CD4-positive, alpha-beta T cell treated with Interleukin-15 for 1 hour (primary cell): ENCODE data around the gene ZNF418.
A peak's percentile ranks its signal among the peaks of the same experiment; 100 is the strongest.
"Not testable (repeated sequence)": the region's sequence is repeated elsewhere in the genome, so short reads cannot be mapped to it uniquely, and the experiment has no call there.

Source experiments
- DNase-seq: peaks from one replicate; pipeline ENCODE4 v3.0.0-alpha.2; 2020

ZNF418 gene

DNA sequence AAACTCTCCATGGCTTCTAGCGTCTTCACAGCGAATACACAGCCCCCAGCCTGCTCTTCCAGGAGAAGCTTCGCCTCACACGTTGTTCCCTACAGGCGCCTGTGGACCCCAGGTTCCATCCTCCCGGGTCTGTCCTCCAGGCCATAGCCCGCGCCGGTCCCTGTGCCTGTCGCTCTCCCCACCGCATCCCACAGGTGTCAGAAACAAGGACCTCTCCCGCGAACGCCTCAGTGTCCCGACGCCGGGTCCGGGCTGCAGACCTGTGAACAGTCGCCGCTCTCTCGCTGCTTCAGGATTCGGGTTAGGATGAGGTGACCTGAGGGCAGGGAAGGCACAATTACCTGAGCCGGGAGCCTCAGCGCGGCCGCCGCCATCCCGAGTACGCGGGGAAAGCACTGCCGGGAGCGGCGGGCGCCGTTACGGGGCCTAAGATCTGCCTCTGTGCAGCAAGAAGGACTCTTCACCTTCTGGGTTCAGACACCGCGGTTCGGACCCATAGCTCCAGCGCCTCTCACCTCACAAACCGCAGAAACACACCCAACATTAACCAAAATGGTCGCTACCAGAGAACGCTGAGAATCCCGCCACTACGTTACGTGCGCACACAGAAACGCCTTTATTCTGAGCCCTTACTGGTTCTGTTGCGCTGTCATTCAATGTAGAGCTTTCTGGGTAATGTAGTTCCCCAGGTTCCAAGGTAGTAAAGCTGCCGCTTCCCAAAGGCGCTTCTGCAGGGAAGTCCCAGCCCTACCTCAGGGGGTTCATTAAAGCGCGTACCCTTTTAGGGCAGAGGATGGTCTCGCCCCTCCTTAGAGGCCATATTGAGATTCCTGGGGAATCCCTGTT lies at the start of gene ZNF418:
Gene ZNF418 (minus strand): TSS at position 583 of the 846 bp plus-strand sequence. CDS start 1,580 bp downstream, outside the sequence.
- DNase-seq, result peak; percentile 65

DNA sequence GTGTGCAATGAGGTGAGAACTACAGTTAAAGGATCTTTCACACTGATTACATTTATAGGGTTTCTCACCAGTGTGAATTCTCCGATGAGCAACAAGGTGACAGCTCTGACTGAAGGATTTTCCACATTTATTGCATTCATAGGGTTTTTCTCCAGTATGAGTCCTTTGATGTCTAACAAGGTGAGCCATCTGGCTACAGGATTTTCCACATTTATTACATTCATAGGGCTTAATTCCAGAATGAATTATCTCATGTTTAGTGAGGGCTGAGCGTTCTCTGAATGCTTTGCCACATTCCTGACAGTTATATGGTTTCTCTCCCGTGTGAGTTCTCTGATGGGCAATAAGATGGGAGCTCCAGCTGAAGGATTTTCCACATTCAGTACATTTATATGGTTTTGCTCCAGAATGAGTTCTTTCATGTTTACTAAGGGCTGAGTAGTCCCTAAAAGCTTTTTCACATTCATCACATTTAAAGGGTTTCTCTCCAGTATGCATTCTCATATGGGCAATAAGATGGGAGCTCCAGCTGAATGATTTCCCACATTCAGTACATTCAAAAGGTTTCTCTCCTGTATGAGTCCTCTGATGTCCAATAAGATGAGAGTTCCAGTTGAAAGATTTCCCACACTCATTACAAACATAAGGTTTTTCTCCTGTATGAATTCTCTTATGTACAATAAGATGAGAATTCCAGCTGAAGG lies 43.5 kb upstream of the ZNF418 start:
- no peak for DNase-seq

DNA sequence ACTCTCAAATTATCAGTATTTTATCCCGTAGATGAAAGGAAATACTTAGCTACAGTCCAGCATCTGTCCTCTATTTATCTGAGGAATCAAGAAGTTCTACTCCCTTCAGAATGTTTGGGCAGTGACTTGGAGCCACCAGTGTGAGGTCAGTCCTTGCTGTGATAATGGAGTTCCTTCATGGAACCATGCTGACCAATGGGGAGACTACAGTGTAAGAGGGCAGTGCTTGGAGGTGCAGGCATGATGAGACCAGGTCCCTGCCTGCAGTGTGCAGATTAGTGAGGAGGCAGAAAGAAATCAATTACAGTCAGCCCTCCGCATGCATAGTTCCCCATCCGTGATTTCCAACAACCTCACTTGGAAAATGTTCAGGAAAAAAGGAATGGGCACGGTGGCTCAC lies 39.2 kb upstream of the ZNF418 start, which contains the start of gene C19orf18:
Gene C19orf18 (minus strand): TSS at position 101 of the 400 bp plus-strand sequence. CDS start 102 bp downstream, outside the sequence.
- DNase-seq, result no peak

DNA sequence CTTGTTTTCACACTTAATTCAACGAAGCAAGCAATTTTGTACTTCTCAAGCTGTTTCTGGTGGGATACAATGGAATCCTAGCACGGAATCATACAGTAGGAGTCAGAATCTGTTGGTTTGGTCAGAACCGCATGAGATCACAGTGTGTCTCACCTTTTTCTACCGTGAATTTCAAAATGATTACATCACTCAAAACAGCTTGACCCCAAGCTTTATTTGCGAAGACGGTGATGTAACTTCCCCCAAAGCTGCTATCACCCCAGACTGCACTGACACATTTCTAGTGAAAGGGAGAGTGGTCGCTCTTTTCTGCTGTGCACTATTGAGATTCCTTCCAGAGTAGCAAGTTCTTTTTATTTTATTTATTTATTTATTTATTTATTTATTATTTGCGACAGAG lies 29.6 kb upstream of the ZNF418 start:
- no peak for DNase-seq

DNA sequence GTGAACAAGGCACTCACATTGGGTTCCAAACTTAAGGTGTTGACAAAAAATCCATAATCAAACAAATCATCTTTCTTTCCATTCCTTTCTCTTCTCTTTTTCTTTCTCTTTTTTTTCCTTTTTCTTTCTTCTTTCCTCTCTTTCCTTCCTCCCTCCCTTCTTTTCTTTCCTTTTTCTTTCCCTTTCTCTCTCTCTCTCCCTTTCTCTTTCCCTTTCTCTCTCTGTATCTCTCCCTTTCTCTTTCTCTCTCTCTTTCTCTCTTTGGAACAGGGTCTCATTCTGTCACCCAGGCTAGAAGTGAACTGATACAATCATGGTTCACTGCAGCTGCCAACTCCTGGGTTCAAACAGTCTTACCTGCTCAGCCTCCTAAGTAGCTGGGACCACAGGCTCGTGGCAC lies 26.6 kb upstream of the ZNF418 start:
- no peak for DNase-seq

DNA sequence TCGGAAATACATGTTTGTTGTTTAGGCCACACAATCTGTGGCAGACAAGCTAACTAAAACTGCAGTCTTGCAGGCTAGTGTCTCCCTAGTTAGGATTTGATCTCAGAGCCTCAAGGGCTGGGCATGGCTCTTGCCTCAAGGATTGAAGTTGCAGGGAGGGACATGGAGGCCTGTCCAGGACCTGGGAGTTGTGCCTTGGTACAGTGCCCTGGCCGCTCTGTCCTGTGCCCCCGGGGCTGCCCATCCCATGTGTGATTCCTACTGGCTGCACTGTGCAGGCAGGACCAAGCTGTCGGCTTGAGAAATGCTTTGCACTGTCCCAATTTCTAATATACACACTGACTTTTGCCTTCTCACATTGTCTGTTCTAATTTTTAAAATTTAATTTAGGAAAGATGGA lies 19.8 kb upstream of the ZNF418 start:
- DNase-seq, result no peak

DNA sequence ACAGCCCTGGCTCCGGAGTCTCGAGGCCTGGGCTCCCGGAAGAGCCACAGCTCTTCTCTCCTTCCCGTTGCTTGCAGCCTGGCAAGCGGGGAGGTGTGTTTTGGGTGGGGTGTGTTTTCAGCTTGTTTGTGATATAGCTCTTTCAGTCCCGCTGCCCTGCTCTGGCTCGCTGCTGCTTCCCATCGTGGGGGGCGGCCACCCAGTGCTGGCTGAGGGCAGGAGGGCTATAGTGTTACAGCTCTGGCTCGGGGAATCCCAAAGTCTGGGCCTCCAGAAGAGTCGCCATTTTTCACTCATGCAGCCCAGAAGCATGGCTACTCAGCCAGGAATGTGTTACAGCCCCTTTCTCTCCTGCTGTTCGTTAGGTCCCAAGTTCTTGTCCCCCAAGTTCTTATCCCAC lies 14.5 kb upstream of the ZNF418 start:
- no peak for DNase-seq

DNA sequence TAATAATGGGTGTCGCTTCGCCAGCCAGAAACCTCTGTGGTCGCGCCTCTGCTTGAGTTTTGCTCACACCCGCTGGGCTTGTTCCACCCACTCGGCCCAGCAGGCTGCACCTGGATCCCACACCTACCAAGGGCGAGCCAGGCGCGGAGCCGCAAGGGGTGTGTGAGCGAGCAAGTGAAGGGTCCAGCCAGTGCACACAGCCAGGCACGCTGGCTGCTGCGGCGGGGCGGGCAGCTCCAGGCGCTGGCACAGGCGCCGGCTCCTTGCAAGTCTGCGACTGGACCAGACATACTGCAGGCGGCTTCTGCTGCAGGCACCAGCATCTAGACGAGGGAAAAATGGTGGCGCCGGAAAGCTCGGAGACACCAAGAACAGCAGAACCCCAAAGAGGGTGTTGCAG lies 14.1 kb upstream of the ZNF418 start:
- DNase-seq, result no peak

DNA sequence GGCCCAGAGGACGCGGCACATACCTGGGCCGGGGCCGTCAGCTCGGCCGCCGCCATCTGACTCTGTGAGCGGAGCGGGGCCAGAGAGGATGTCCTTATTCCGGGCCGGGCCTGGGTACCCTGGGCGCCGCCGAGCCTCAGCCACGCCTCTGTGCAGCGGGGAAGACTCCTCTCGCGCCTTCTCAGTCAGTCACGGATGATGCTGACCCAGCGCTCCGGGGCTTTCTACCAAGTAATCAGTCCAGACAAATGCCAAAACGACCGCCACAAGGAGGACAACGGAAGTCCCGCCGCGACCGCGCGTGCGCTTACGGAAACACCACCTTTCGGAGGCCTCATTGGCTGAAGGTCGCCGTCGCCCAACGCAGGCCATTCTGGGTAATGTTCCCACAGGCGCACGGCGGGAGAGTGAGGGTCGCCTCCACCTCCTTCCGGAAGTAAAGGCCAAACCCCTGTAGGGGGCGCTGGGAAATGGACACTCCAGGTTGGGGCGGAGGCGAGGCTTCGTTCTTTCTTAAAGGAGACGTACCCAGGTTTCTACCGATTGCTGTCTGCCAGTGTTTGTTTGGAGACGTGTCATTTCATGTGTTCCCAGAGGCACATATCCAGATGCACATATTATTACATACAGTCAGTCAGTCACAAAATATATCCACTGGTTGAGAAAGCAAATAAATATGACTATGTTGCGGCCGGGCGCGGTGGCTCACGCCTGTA lies 12.4 kb upstream of the ZNF418 start, which contains the start of gene ZNF256:
Gene ZNF256 (minus strand): TSS at position 288 of the 716 bp plus-strand sequence. CDS start 232 bp downstream, at position 56.
- DNase-seq, result peak; percentile 91

DNA sequence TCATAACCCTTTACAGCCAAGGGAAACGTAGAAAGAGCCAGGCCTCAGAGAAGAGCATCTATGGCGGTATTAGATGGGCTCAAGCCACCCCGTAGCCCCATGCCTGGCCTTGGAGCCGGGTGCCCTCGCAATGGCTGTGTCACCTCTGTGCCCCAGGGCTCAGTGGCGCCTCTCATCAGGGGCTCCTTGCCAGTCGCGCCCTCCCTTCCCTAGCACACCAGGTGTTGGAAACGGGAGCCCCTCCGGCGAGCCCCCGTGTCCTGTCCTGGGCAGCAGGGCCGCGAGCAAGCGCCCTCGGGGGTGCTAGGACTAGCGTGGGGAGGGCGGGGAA lies 11.9 kb upstream of the ZNF418 start:
- no peak for DNase-seq

DNA sequence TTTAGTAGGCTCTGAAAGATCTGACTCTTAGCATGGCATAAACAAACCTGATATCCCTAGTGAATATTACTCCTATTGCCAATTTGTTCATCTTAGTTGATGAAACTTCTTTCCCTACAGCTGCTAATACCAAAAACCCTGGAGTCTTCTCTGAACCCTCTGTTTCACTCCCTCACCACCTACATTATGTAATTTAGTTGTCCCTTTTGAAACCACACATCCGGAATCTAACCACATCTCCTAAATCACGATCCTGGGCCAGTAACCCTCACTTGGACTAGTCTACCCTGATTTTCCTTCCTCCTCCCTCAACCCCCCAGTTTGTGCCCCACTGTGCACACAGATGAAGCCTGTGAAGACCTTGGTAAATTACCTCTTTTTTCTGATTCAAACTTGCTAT lies 11.1 kb upstream of the ZNF418 start:
- DNase-seq, result no peak

DNA sequence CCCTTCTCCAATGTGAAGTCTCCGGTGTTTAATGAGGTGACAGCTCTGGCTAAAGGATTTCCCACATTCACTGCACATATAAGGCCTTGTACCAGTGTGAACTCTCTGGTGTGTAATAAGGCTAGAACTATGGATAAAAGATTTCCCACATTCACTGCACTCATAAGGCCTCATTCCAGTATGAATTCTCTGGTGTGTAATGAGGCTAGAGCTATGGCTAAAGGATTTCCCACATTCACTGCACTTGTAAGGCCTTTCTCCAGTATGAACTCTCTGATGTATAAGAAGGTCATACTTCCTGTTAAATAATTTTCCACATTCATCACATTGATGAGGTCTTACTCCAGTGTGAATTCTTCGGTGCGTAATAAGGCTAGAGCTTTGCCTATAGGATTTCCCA lies 6.4 kb upstream of the ZNF418 start:
- DNase-seq, result no peak

DNA sequence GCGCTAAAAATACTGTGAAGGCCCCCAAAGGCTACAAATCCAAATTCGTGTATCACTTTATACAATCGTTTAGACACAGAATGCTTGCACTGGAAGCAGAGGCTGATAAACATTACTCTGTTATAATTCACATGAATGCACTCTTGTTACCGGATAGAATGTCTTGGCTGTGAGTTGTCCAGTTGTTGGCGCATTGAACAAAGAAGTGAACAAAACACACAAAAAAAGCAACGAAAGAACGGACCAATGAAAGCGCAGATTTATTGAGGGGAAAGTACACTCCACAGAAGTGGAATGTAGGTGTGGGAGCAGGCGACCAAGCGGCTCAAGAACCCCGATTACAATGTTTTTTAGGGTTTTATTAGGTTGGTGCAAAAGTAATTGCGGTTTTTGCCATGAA lies 529 bp upstream of the ZNF418 start:
- no peak for DNase-seq

DNA sequence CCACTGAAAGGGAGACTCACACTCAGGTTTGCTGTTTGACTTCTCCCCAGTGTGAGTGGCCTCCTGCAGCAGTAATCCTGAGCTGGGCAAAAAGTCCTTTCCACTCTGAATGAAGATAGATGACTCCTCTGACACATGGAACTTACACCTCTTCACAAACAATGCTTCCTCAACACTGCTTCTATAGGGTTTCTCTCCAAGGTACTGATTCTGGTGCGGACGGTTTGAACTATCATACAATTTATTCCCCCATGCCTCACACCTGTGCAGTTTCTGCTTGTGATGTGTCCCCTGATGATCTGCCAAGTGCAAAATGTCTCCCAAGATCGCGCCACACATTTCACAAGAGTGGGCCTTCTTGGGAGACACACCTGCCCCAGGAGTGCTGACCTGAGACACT lies 7.6 kb downstream of the ZNF418 start:
- no peak for DNase-seq

DNA sequence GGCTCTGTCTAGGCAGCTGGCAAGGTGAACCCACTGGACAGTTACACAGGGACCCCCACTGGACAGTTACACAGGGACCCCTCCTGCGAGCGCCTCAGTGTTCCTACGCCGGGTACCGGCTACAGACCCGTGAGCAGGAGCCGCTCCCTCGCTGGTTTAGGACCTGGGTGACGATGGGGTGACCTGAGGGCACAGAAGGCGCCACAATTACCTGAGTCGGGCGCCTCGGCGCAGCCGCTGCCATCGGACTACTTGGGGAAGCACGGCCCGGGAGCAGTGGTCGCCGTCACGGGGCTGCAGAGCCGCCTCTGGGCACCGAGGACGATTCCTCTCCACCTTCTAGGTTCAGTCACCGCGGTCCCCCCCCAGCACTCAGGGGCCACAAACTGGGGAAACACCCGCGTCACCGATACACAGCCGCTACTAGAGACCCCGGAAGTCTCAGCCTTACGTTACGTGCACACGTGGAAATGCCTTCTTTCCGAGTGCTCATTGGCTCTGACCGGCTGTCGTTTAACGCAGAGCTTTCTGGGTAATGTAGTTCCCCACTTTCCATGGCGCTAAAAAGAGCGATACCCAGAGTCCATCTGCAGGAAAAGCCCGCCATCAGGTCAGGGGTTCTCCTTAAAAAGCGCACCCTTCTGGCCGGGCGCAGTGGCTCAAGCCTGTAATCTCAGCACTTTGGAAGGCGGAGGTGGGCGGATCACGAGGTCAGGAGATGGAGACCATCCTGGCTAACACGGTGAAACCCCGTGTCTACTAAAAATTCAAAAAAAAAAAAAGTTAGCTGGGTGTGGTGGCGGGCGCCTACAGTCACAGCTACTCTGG lies 18.8 kb downstream of the ZNF418 start, which contains the start of gene ZNF417:
Gene ZNF417 (minus strand): TSS at position 425 of the 828 bp plus-strand sequence. CDS start 181 bp downstream, at position 244.
- DNase-seq, result peak; percentile 94

DNA sequence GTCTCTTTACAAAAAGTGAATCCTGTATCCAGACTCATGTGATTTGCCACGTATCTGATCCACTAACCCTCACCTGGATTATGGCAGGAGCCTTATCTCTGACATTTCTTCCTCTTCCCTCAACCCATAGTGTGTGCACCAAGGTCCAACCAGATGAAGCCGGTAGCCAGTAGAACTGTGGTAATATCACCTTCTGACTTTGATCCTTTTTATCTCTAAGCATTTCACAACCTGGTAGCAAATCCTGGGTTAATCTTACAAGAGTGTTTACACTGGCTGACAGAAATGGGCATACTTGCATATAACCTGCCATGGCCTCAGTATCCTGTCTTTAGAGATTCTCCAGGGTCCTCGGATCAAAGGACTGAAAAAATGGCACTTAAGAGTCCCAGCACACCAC lies 20.7 kb downstream of the ZNF418 start:
- no peak for DNase-seq

DNA sequence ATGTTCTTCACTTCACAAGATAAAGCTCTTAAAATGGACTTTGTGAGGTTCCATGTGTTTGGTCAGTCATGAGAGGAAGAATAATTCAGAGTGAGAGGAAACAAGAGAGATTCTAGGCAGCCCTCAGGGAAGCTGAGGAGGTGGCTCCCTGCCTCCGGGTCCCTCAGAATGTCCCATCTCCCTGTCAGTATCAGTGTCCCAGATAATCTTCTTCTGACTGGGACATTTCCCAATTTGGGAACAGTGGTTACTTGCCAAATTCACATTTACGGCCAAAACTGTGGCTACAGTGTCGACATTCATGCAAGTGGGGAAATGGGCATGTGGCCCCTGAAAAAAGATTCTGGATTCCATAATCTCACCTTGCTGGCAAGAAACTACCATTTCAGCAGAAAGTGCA lies 27.8 kb downstream of the ZNF418 start:
- no peak for DNase-seq

DNA sequence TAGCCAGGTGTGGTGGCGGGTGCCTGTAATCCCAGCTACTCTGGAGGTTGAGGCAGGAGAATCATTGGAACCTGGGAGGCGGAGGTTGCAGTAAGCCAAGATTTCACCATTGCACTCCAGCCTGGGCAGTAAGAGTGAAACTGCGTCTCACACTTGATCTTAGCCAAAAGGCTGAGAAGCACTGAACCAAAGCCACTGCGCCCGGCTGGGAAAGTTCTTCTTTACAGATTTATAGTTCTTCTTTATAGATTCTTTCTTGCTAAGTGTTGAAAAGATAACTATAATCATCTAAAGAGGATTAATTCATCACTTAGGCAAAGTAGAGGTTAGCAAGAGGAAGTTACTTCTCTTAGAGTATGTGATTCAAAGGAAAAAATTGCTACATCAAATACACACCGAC lies 29.9 kb downstream of the ZNF418 start:
- DNase-seq, result no peak

DNA sequence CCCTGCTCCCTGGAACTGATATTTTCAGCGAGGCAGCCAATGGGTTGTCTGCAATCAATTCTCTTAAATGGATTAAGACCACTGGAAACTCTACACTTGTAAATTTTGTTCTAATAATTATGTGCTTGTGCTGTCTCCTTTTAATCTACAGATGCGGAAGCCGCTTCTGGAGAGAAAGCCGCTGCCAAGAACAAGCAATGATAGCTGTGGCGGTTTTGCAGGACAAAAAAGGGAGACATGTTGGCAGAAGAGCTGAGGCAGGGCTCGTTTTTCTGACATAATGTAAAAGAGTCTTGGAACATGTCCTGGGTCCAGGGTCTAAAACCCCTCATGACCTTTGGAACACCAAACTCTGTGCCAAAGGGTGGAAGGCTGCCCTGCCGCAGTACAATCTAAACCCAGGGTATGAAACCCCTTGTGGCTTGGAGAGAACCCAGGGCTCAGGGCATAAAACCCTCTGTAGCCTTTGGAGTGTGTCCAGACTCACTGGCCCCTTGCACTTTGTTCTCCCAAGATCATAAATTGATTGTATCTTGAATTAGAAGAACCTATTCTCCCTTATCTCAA lies 31.5 kb downstream of the ZNF418 start:
- no peak for DNase-seq

DNA sequence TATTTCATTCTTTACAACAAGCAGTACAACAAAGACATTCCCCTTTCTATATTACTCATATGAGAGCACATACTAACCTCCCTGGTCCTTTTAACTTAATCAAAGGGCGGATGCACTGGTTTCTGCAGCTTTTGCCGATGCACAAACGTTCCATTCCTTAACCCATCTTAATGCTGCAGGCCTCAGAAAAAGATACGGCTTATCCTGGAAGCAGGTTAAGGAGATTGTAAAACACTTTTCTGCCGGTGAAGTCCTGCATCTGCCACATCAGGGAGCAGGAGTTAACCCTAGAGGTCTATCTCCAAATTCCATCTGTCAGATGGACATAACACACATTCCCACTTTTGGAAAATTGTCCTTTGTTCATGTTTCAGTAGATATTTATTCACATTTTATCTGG lies 34.9 kb downstream of the ZNF418 start:
- no peak for DNase-seq

DNA sequence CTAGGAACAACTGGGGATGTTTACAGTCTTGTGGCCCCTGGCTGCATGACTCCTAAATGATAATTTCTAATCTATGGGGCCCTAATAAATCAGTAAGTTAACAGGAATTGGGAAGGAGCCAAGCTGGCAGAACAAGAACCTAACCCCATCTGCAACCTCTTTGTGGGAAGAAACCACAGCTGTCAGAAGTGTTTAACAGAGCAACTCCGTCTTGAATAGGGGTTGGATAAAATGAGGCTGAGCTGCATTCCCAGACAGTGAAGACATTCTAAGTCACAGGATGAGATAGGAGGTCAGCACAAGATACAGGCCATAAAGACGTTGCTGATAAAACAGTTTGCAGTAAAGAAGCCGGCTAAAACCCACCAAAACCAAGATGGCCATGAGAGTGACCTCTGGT lies 44.5 kb downstream of the ZNF418 start:
- not testable (repeated sequence) for DNase-seq
